Measurements from ENCODE around the gene RTN4IP1. TPM values are rescaled to one million over a fixed set of nuclear protein-coding genes. Genes with fewer than 3 reads are reported as not detected.
"Not testable (repeated sequence)": the region's sequence is repeated elsewhere in the genome, so short reads cannot be mapped to it uniquely, and the experiment has no call there.

The RTN4IP1 gene
- total RNA-seq, 2 donors from 2014 or later: 5.8 to 11.9 TPM

GRCh38 chr6:106557837-106558236, 71.5 kb downstream of the RTN4IP1 start:
- no peak for TF ChIP-seq CTCF (IDR thresholded peaks at IDR 0.05)
- Histone ChIP-seq H3K27ac (no peak overlapping the region), H3K4me3 (no peak overlapping the region), H3K4me1 (no peaks in the 10 kb centered on the region), H3K27me3 (no peaks in the 10 kb centered on the region), H3K9me3 (no peaks in the 10 kb centered on the region), H3K36me3 (no peaks in the 10 kb centered on the region)
- DNase-seq (ENCODE audit: low spot score): no peak

GRCh38 chr6:106556368-106556960, 72.8 kb downstream of the RTN4IP1 start:
- no peak overlapping the region for H3K27ac ChIP-seq
- no peak for DNase-seq (ENCODE audit: low spot score)
- no peaks in the 10 kb centered on the region for H3K4me1 ChIP-seq
- H3K9me3 ChIP-seq: no peaks in the 10 kb centered on the region
- H3K4me3 ChIP-seq: no peak overlapping the region
- TF ChIP-seq CTCF (IDR thresholded peaks at IDR 0.05): peak in 1 of 2 donors; percentile 47
- no peaks in the 10 kb centered on the region for H3K36me3 ChIP-seq
- no peaks in the 10 kb centered on the region for H3K27me3 ChIP-seq

- H3K27me3 ChIP-seq: no peaks in the 10 kb centered on the region
- no peaks in the 10 kb centered on the region for H3K4me1 ChIP-seq
- H3K36me3 ChIP-seq: no peaks in the 10 kb centered on the region
- no peak for DNase-seq (ENCODE audit: low spot score)
- no peak for TF ChIP-seq CTCF (IDR thresholded peaks at IDR 0.05)
- no peak overlapping the region for H3K27ac ChIP-seq
- no peaks in the 10 kb centered on the region for H3K9me3 ChIP-seq
- no peak overlapping the region for H3K4me3 ChIP-seq
Observed at GRCh38 chr6:106555767-106556166, 73.5 kb downstream of the RTN4IP1 start.

GRCh38 chr6:106553440-106553839, 75.9 kb downstream of the RTN4IP1 start:
- Histone ChIP-seq H3K27ac (no peak overlapping the region), H3K36me3 (no peaks in the 10 kb centered on the region), H3K27me3 (no peaks in the 10 kb centered on the region), H3K4me1 (no peaks in the 10 kb centered on the region), H3K4me3 (no peak overlapping the region), H3K9me3 (no peaks in the 10 kb centered on the region)
- no peak for DNase-seq (ENCODE audit: low spot score)
- no peak for TF ChIP-seq CTCF (IDR thresholded peaks at IDR 0.05)

GRCh38 chr6:106551155-106551554, 78.1 kb downstream of the RTN4IP1 start:
- TF ChIP-seq CTCF (IDR thresholded peaks at IDR 0.05): no peak
- no peak for DNase-seq (ENCODE audit: low spot score)
- Histone ChIP-seq H3K4me1 (peaks cover 0 to 15% of the 10 kb centered on the region in 2 donors), H3K27ac (no peak overlapping the region), H3K27me3 (no peaks in the 10 kb centered on the region), H3K36me3 (no peaks in the 10 kb centered on the region), H3K9me3 (no peaks in the 10 kb centered on the region), H3K4me3 (no peak overlapping the region)

- H3K27me3 ChIP-seq: no peaks in the 10 kb centered on the region
Observed at GRCh38 chr6:106549521-106549920, 79.8 kb downstream of the RTN4IP1 start.

GRCh38 chr6:106548926-106549455, 80.3 kb downstream of the RTN4IP1 start:
- not testable (repeated sequence) for DNase-seq (ENCODE audit: low spot score); H3K4me3 ChIP-seq; H3K27ac ChIP-seq; H3K9me3 ChIP-seq; H3K27me3 ChIP-seq; H3K36me3 ChIP-seq
- peaks cover 0 to 18% of the 10 kb centered on the region in 2 donors for H3K4me1 ChIP-seq

More at GRCh38 chr6:106549521-106549920, 79.8 kb downstream of the RTN4IP1 start:
- Histone ChIP-seq H3K9me3 (no peaks in the 10 kb centered on the region), H3K4me3 (no peak overlapping the region), H3K36me3 (no peaks in the 10 kb centered on the region), H3K4me1 (peaks cover 0 to 18% of the 10 kb centered on the region in 2 donors), H3K27ac (no peak overlapping the region)
- TF ChIP-seq CTCF (IDR thresholded peaks at IDR 0.05): no peak
- no peak for DNase-seq (ENCODE audit: low spot score)
